Thoracic aorta (tissue), 2 donors: ENCODE measurements around the gene PITX3. TPM values are rescaled to one million over a fixed set of nuclear protein-coding genes. Genes with fewer than 3 reads are reported as not detected.

Experiments used
- ATAC-seq: fragments of 150-250 bp; one replicate; pipeline ENCODE4 v1.8.0; 2017; ENCODE audit warnings: low read depth; ENCODE audit not compliant: insufficient number of reproducible peaks, low FRiP score
- DNase-seq: peaks from one replicate; pipeline ENCODE4 v3.0.0-alpha.2; 2020; ENCODE audit warnings: low spot score
- H3K27ac ChIP-seq, 2 donors: fragments of 200-600 bp; sonication (generic); 1 replicate in 1 of 2; 2 replicates in 1 of 2; pipeline ENCODE4 v1.5.1; 2016; ENCODE audit warnings: mild to moderate bottlenecking in 2 of 2, moderate library complexity in 2 of 2
- H3K27me3 ChIP-seq: fragments of 200-600 bp; sonication (generic); replicated peaks from 2 replicates; pipeline ENCODE4 v1.6.0; 2016; ENCODE audit warnings: mild to moderate bottlenecking; ENCODE audit not compliant: insufficient read depth
- H3K36me3 ChIP-seq: fragments of 200-600 bp; sonication (generic); one replicate; pipeline ENCODE4 v1.5.1; 2016
- H3K4me1 ChIP-seq, 2 donors: fragments of 200-600 bp; sonication (generic); 1 replicate in 1 of 2; 2 replicates in 1 of 2; pipeline versions ENCODE4 v1.5.1 to v1.6.0; 2016; ENCODE audit warnings: low read depth in 2 of 2, mild to moderate bottlenecking in 1 of 2; ENCODE audit not compliant: control insufficient read depth in 1 of 2
- H3K4me3 ChIP-seq: fragments of 200-600 bp; sonication (generic); 2 replicates; pipeline ENCODE4 v1.5.1; 2016; ENCODE audit warnings: mild to moderate bottlenecking
- H3K9me3 ChIP-seq: fragments of 200-600 bp; sonication (generic); 2 replicates; pipeline ENCODE4 v1.5.1; 2016
- total RNA-seq, 2 donors: library from RNA; depleted of rRNA; stranded (reverse); fragments of >200 nt; gene quantifications; one replicate each; pipeline versions ENCODE4 v1.1.0 to v1.2.3, GENCODE V29; 2016
- TF ChIP-seq, protein P1 (sequence below): fragments of 200-600 bp; sonication (generic); IDR thresholded peaks from one replicate; pipeline ENCODE4 v1.5.1; 2019; ENCODE audit warnings: antibody characterized with exemption

PITX3 gene
- total RNA-seq, 2 donors from 2014 or later, result not detected

- no peaks in the 10 kb centered on the region for H3K36me3 ChIP-seq
- H3K27ac ChIP-seq, result peak overlapping the region in 1 of 2 donors; percentile 51
- peaks cover 18 to 19% of the 10 kb centered on the region in 2 donors for H3K4me1 ChIP-seq
- DNase-seq (no peak), ATAC-seq (no peak)
- H3K9me3 ChIP-seq, result no peaks in the 10 kb centered on the region
- H3K27me3 ChIP-seq, result no peaks in the 10 kb centered on the region
- H3K4me3 ChIP-seq, result peak overlapping the region; percentile 39
- TF ChIP-seq, protein P1, sequence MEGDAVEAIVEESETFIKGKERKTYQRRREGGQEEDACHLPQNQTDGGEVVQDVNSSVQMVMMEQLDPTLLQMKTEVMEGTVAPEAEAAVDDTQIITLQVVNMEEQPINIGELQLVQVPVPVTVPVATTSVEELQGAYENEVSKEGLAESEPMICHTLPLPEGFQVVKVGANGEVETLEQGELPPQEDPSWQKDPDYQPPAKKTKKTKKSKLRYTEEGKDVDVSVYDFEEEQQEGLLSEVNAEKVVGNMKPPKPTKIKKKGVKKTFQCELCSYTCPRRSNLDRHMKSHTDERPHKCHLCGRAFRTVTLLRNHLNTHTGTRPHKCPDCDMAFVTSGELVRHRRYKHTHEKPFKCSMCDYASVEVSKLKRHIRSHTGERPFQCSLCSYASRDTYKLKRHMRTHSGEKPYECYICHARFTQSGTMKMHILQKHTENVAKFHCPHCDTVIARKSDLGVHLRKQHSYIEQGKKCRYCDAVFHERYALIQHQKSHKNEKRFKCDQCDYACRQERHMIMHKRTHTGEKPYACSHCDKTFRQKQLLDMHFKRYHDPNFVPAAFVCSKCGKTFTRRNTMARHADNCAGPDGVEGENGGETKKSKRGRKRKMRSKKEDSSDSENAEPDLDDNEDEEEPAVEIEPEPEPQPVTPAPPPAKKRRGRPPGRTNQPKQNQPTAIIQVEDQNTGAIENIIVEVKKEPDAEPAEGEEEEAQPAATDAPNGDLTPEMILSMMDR, result no peak
Measured at GRCh38 chr10:102281102-102281487, 39.8 kb upstream of the PITX3 start.

- Histone ChIP-seq H3K4me3 (peak overlapping the region; percentile 39), H3K27ac (peak overlapping the region; percentile 37 to 51), H3K27me3 (no peaks in the 10 kb centered on the region), H3K9me3 (no peaks in the 10 kb centered on the region), H3K36me3 (no peaks in the 10 kb centered on the region), H3K4me1 (peaks cover 14 to 19% of the 10 kb centered on the region in 2 donors)
- no peak for ATAC-seq
- DNase-seq, result no peak
- TF ChIP-seq, protein P1, result no peak
Measured at GRCh38 chr10:102280397-102281101, 39.2 kb upstream of the PITX3 start.

GRCh38 chr10:102279104-102279503 is 37.8 kb upstream of the PITX3 start:
- H3K9me3 ChIP-seq, result no peaks in the 10 kb centered on the region
- ATAC-seq, result no peak
- no peak overlapping the region for H3K4me3 ChIP-seq
- DNase-seq, result no peak
- peaks cover 19 to 22% of the 10 kb centered on the region in 2 donors for H3K4me1 ChIP-seq
- TF ChIP-seq, protein P1, result no peak
- no peaks in the 10 kb centered on the region for H3K36me3 ChIP-seq
- no peak overlapping the region for H3K27ac ChIP-seq
- no peaks in the 10 kb centered on the region for H3K27me3 ChIP-seq

- Histone ChIP-seq H3K4me3 (no peak overlapping the region), H3K27ac (no peak overlapping the region), H3K36me3 (no peaks in the 10 kb centered on the region), H3K4me1 (peaks cover 11 to 21% of the 10 kb centered on the region in 2 donors), H3K27me3 (no peaks in the 10 kb centered on the region), H3K9me3 (no peaks in the 10 kb centered on the region)
- DNase-seq (no peak), ATAC-seq (no peak)
- TF ChIP-seq, protein P1, result no peak
Measured at GRCh38 chr10:102275343-102275742, 34.0 kb upstream of the PITX3 start.

- Histone ChIP-seq H3K4me1 (peaks cover 4 to 19% of the 10 kb centered on the region in 2 donors), H3K27me3 (no peaks in the 10 kb centered on the region), H3K27ac (no peak overlapping the region), H3K36me3 (no peaks in the 10 kb centered on the region), H3K9me3 (no peaks in the 10 kb centered on the region), H3K4me3 (no peak overlapping the region)
- DNase-seq, result no peak
- no peak for ATAC-seq
- TF ChIP-seq, protein P1, result no peak
Measured at GRCh38 chr10:102274062-102274461, 32.8 kb upstream of the PITX3 start.
